Measurements from ENCODE around the gene DPP6. TPM values are rescaled to one million over a fixed set of nuclear protein-coding genes. Genes with fewer than 3 reads are reported as not detected.

The DPP6 gene
- total RNA-seq, 1 experiment from 2014 or later: not detected

DNA sequence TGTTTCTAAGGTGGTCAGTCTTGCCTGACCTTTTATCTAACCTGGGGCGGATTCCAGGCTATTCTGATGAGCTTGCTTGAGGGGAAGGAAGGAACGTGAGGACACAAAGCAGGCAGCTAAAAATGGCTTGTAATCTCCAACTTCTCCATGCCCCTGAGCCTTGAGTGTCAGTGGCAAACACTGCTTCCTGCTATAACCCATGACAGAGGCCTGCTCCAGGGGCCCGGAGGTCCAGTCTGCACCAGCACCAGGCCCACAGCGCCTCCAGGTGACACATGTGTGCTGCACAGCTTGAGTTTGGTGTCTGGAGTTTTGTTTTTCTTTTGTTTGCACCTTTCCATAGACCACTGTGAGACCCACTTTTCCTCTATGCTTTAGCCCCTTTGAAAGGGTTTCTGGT is 742.8 kb downstream of the DPP6 start:
- CTCF ChIA-PET: no interaction called here
- TF ChIP-seq, protein P1, sequence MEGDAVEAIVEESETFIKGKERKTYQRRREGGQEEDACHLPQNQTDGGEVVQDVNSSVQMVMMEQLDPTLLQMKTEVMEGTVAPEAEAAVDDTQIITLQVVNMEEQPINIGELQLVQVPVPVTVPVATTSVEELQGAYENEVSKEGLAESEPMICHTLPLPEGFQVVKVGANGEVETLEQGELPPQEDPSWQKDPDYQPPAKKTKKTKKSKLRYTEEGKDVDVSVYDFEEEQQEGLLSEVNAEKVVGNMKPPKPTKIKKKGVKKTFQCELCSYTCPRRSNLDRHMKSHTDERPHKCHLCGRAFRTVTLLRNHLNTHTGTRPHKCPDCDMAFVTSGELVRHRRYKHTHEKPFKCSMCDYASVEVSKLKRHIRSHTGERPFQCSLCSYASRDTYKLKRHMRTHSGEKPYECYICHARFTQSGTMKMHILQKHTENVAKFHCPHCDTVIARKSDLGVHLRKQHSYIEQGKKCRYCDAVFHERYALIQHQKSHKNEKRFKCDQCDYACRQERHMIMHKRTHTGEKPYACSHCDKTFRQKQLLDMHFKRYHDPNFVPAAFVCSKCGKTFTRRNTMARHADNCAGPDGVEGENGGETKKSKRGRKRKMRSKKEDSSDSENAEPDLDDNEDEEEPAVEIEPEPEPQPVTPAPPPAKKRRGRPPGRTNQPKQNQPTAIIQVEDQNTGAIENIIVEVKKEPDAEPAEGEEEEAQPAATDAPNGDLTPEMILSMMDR (IDR thresholded peaks at IDR 0.05; ENCODE audit: insufficient read depth in 1 of 2, low read depth in 1 of 2, low read length in 1 of 2, severe bottlenecking in 1 of 2, unreplicated experiment in 1 of 2): no peak

DNA sequence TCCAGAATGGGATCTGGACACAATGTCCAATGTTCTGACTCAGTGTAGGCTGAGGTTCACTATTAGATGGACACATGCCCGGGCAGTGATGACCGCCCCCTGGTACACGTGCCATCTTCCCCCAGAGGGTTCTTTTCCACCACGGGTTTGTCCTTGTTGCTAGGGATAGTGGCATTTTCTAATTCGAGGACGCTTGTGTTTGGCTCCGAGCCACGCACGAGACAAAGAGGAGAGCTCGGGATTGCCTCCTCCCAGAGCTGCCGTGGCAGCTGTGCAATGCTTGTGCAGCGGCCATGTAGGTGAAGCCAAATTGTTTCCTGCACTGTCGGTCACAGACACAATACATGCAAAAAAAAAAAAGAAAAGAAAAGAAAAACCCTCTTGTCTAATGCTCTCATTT is 743.2 kb downstream of the DPP6 start:
- Histone ChIP-seq H3K4me1 (no peaks in the 10 kb centered on the region), H3K36me3 (ENCODE audit: control insufficient read depth, insufficient read depth, low read length) (no peaks in the 10 kb centered on the region), H3K27me3 (replicated peaks; ENCODE audit: control insufficient read depth, insufficient read depth, low read length) (no peaks in the 10 kb centered on the region), H3K9me3 (no peaks in the 10 kb centered on the region), H3K4me3 (ENCODE audit: low read depth, low read length) (no peak overlapping the region)
- no TSS peak for BruUV-seq (replicated peaks)
- Mint-ChIP-seq H3K27me3 (ENCODE audit: insufficient read depth, unreplicated experiment) (peaks cover 20% of the 10 kb centered on the region), H3K27ac (ENCODE audit: unreplicated experiment) (no peak overlapping the region), H3K4me1 (ENCODE audit: low read depth, unreplicated experiment) (no peaks in the 10 kb centered on the region), H3K36me3 (ENCODE audit: insufficient read depth, unreplicated experiment) (no peaks in the 10 kb centered on the region), H3K9me3 (ENCODE audit: unreplicated experiment) (no peaks in the 10 kb centered on the region), H3K4me3 (ENCODE audit: unreplicated experiment) (no peak overlapping the region)
- POLR2A ChIA-PET: no interaction called here
- CTCF ChIA-PET: no interaction called here
- intact Hi-C loops (cut with micrococcal nuclease; ENCODE audit: unreplicated experiment): no loop called here
- no peak for DNase-seq
- TF ChIP-seq, protein P1 (IDR thresholded peaks at IDR 0.05; ENCODE audit: insufficient read depth in 1 of 2, low read depth in 1 of 2, low read length in 1 of 2, severe bottlenecking in 1 of 2, unreplicated experiment in 1 of 2): no peak

More for the DNA sequence above, 742.8 kb downstream of the DPP6 start:
- no peaks in the 10 kb centered on the region for H3K27me3 ChIP-seq (replicated peaks; ENCODE audit: control insufficient read depth, insufficient read depth, low read length)
- H3K9me3 Mint-ChIP-seq (ENCODE audit: unreplicated experiment): no peaks in the 10 kb centered on the region
- intact Hi-C loops (cut with micrococcal nuclease; ENCODE audit: unreplicated experiment): no loop called here
- no peaks in the 10 kb centered on the region for H3K36me3 ChIP-seq (ENCODE audit: control insufficient read depth, insufficient read depth, low read length)
- no peaks in the 10 kb centered on the region for H3K4me1 Mint-ChIP-seq (ENCODE audit: low read depth, unreplicated experiment)
- H3K4me3 Mint-ChIP-seq (ENCODE audit: unreplicated experiment): no peak overlapping the region
- H3K4me3 ChIP-seq (ENCODE audit: low read depth, low read length): no peak overlapping the region
- POLR2A ChIA-PET: no interaction called here
- BruUV-seq (replicated peaks): no TSS peak
- peaks cover 20% of the 10 kb centered on the region for H3K27me3 Mint-ChIP-seq (ENCODE audit: insufficient read depth, unreplicated experiment)
- no peak overlapping the region for H3K27ac Mint-ChIP-seq (ENCODE audit: unreplicated experiment)
- no peaks in the 10 kb centered on the region for H3K4me1 ChIP-seq
- no peaks in the 10 kb centered on the region for H3K9me3 ChIP-seq
- H3K36me3 Mint-ChIP-seq (ENCODE audit: insufficient read depth, unreplicated experiment): no peaks in the 10 kb centered on the region
- no peak for DNase-seq

DNA sequence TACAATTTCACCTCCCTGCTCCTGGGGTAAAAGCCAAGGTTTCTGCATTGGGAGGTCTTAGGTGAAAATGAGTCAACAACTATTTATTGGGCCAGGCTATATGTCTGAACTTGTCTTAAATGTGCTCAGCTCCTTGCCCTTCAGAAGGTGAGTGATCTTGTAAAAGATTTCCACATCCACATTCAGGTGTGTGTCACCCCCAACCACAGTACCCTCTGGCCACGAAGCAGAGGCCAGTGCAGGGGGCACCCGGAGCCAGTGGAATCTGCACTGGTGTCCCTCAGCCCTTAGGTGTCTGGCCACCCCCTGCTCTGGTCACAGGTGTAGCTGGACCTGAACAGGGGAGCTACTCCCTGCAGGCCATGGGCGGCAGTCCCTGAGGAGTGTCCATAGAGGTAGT is 752.3 kb downstream of the DPP6 start:
- BruUV-seq (replicated peaks): no TSS peak
- ChIA-PET POLR2A (no interaction called here), CTCF (no interaction called here)
- H3K9me3 Mint-ChIP-seq (ENCODE audit: unreplicated experiment): peaks cover 13% of the 10 kb centered on the region
- intact Hi-C loops (cut with micrococcal nuclease; ENCODE audit: unreplicated experiment): no loop called here
- Histone ChIP-seq H3K4me1 (no peaks in the 10 kb centered on the region), H3K9me3 (no peaks in the 10 kb centered on the region), H3K27me3 (replicated peaks; ENCODE audit: control insufficient read depth, insufficient read depth, low read length) (no peaks in the 10 kb centered on the region), H3K36me3 (ENCODE audit: control insufficient read depth, insufficient read depth, low read length) (no peaks in the 10 kb centered on the region), H3K4me3 (ENCODE audit: low read depth, low read length) (no peak overlapping the region)
- no peak overlapping the region for H3K27ac Mint-ChIP-seq (ENCODE audit: unreplicated experiment)
- H3K27me3 Mint-ChIP-seq (ENCODE audit: insufficient read depth, unreplicated experiment): peaks cover 14% of the 10 kb centered on the region
- H3K36me3 Mint-ChIP-seq (ENCODE audit: insufficient read depth, unreplicated experiment): peaks cover 5% of the 10 kb centered on the region
- H3K4me1 Mint-ChIP-seq (ENCODE audit: low read depth, unreplicated experiment): no peaks in the 10 kb centered on the region
- TF ChIP-seq, protein P1 (IDR thresholded peaks at IDR 0.05; ENCODE audit: insufficient read depth in 1 of 2, low read depth in 1 of 2, low read length in 1 of 2, severe bottlenecking in 1 of 2, unreplicated experiment in 1 of 2): no peak
- DNase-seq: no peak
- H3K4me3 Mint-ChIP-seq (ENCODE audit: unreplicated experiment): no peak overlapping the region

Data from Caco-2 (cell line).